Right cardiac atrium (tissue), 5 donors: ENCODE measurements around the gene LMOD3. TPM values are rescaled to one million over a fixed set of nuclear protein-coding genes. Genes with fewer than 3 reads are reported as not detected.

Experiments
- ATAC-seq, 2 donors: fragments of 200-7000 bp; cut with Tn5 transposase; one replicate each; pipeline versions ENCODE4 v1.8.0 to v1.9.1; 2020; ENCODE audit warnings: moderate library complexity in 2 of 2, mild to moderate bottlenecking in 1 of 2
- DNase-seq, 3 donors: peaks; one replicate each; pipeline ENCODE4 v3.0.0-alpha.2; 2020
- H3K27ac ChIP-seq: one replicate; pipeline ENCODE4 v1.5.1; 2013; ENCODE audit warnings: mild to moderate bottlenecking, low read length, control low read depth, moderate library complexity
- H3K27me3 ChIP-seq: one replicate; pipeline ENCODE4 v1.6.1; 2013; ENCODE audit not compliant: control insufficient read depth, insufficient read depth
- H3K4me1 ChIP-seq: one replicate; pipeline ENCODE4 v1.6.1; 2013; ENCODE audit warnings: low read length; ENCODE audit not compliant: control insufficient read depth, insufficient read depth
- H3K4me3 ChIP-seq: one replicate; pipeline ENCODE4 v1.5.1; 2013; ENCODE audit warnings: low read length, control low read depth
- H3K9me3 ChIP-seq: one replicate; pipeline ENCODE4 v1.6.1; 2013; ENCODE audit warnings: low read length; ENCODE audit not compliant: control insufficient read depth
- WGBS: extraction: QIAGEN DNeasy Blood & Tissue Kit; methylation state at CpG from one replicate; pipeline ENCODE4 v1.1.7; 2013; 5-methylcytosine and 5-hydroxymethylcytosine counted together
- intact Hi-C, 4 donors: fragments of 100-400 bp; cut with DNase I; formaldehyde crosslinking; loops; one replicate each; pipeline versions ENCODE4 v1.11.0 to v1.14.0; 2022 to 2023
- long read RNA-seq, 4 donors: library from polyadenylated mRNA; unstranded; transcript quantifications; one replicate each; pipeline ENCODE4 v2.0.0, GENCODE V29; 2020 to 2021
- polyA plus RNA-seq: library from polyadenylated mRNA; stranded (reverse); fragments of 200-250 nt; gene quantifications from one replicate; pipeline ENCODE4 v1.2.3, GENCODE V29; 2013
- total RNA-seq, 4 donors: library from RNA; stranded (reverse); fragmentation: NEBNext Ultra II Directional; extraction: Animal tissue kit (Norgen Biotek cat#: 25700); gene quantifications; one replicate each; pipeline ENCODE4 v1.2.1, GENCODE V29; 2021
- donor health status: healthy with polysubstance abuse.
- donor health status: DM: no; HTN: yes; CAD: no.
- donor health status: DM: no; HTN: no; CAD: no.
- donor health status: DM: no; HTN: yes; CAD: no; lungs with severe emphysema.
- donor health status: DM: yes; HTN: yes; CAD: no.

The LMOD3 gene
- 100 to 1,000 TPM in 1 of 4 donors, 10 to 100 TPM in 3; 44.1 to 127 (median 62.9) TPM for total RNA-seq
- polyA plus RNA-seq, result 64.0 TPM
- long read RNA-seq, donor 1, full-length matches to known transcripts, result 24 of 44 reads
- long read RNA-seq, donor 1, partial matches to known transcripts, result 13 of 44 reads
- long read RNA-seq, donor 1, other reads (novel, unspliced or antisense), result 7 of 44 reads
- long read RNA-seq, donor 2, full-length matches to known transcripts, result 18 of 20 reads
- long read RNA-seq, donor 2, partial matches to known transcripts, result 2 of 20 reads
- long read RNA-seq, donor 2, other reads (novel, unspliced or antisense), result 0 of 20 reads
- long read RNA-seq, donor 3, full-length matches to known transcripts, result 19 of 35 reads
- long read RNA-seq, donor 3, partial matches to known transcripts, result 16 of 35 reads
- long read RNA-seq, donor 3, other reads (novel, unspliced or antisense), result 0 of 35 reads
- long read RNA-seq, donor 4, full-length matches to known transcripts, result 29 of 42 reads
- long read RNA-seq, donor 4, partial matches to known transcripts, result 6 of 42 reads
- long read RNA-seq, donor 4, other reads (novel, unspliced or antisense), result 7 of 42 reads

GRCh38 chr3:69122403-69122802 lies at the start of gene LMOD3:
LMOD3 (minus strand) TSS chr3:69122595; CDS start chr3:69122386, 209 bp downstream.
- H3K4me1 ChIP-seq, result no peaks in the 10 kb centered on the region
- intact Hi-C loops, result no loop called here
- WGBS, result 47% methylated on average over 3 of the region's 3 CpGs
- H3K27me3 ChIP-seq, result no peaks in the 10 kb centered on the region
- no peak for DNase-seq
- peak within 1 kb of the TSS; percentile 96 for H3K27ac ChIP-seq
- H3K9me3 ChIP-seq, result no peaks in the 10 kb centered on the region
- peak within 1 kb of the TSS; percentile 56 for H3K4me3 ChIP-seq
- peak; percentile 71 to 78 for ATAC-seq

- DNase-seq (no peak), ATAC-seq (no peak)
- WGBS, result 98% methylated on average over 1 of the region's 1 CpG
- H3K9me3 ChIP-seq, result no peaks in the 10 kb centered on the region
- intact Hi-C loops, result no loop called here
- no peak overlapping the region for H3K27ac ChIP-seq
- no peaks in the 10 kb centered on the region for H3K4me1 ChIP-seq
- no peaks in the 10 kb centered on the region for H3K27me3 ChIP-seq
- H3K4me3 ChIP-seq, result no peak overlapping the region
Observed at GRCh38 chr3:69172058-69172457, 49.7 kb upstream of the LMOD3 start.

GRCh38 chr3:69166446-69166845 lies 44.1 kb upstream of the LMOD3 start:
- Histone ChIP-seq H3K27ac (no peak overlapping the region), H3K27me3 (no peaks in the 10 kb centered on the region), H3K9me3 (no peaks in the 10 kb centered on the region), H3K4me1 (no peaks in the 10 kb centered on the region), H3K4me3 (no peak overlapping the region)
- intact Hi-C loops, result loop anchor here in 2 of 4 donors (10.0 kb wide), 2 partner anchors 248 to 258 kb away; no protein-coding TSS in a partner anchor
- 89% methylated on average over 1 of the region's 1 CpG for WGBS
- DNase-seq, result no peak
- ATAC-seq, result no peak

GRCh38 chr3:69165744-69166143 lies 43.3 kb upstream of the LMOD3 start:
- ATAC-seq, result no peak
- DNase-seq, result no peak
- Histone ChIP-seq H3K4me3 (no peak overlapping the region), H3K27ac (no peak overlapping the region), H3K9me3 (no peaks in the 10 kb centered on the region), H3K4me1 (no peaks in the 10 kb centered on the region), H3K27me3 (no peaks in the 10 kb centered on the region)
- 97% methylated on average over 4 of the region's 4 CpGs for WGBS
- intact Hi-C loops, result loop anchor here in 2 of 4 donors (10.0 kb wide), 2 partner anchors 249 to 259 kb away; no protein-coding TSS in a partner anchor

GRCh38 chr3:69164296-69164695 lies 41.9 kb upstream of the LMOD3 start:
- intact Hi-C loops, result loop anchor here (5.0 to 10.0 kb wide), 8 partner anchors 133 to 508 kb away; no protein-coding TSS in a partner anchor
- DNase-seq (no peak), ATAC-seq (no peak)
- Histone ChIP-seq H3K4me1 (no peaks in the 10 kb centered on the region), H3K27me3 (no peaks in the 10 kb centered on the region), H3K4me3 (no peak overlapping the region), H3K27ac (no peak overlapping the region), H3K9me3 (no peaks in the 10 kb centered on the region)

GRCh38 chr3:69162308-69162980 lies 40.0 kb upstream of the LMOD3 start:
- no peaks in the 10 kb centered on the region for H3K27me3 ChIP-seq
- 97% methylated on average over 2 of the region's 2 CpGs for WGBS
- ATAC-seq, result no peak

GRCh38 chr3:69161587-69162307 lies 39.4 kb upstream of the LMOD3 start:
- Histone ChIP-seq H3K27me3 (no peaks in the 10 kb centered on the region), H3K4me1 (no peaks in the 10 kb centered on the region), H3K9me3 (no peaks in the 10 kb centered on the region), H3K27ac (no peak overlapping the region), H3K4me3 (no peak overlapping the region)
- intact Hi-C loops, result loop anchor here (2.0 to 10.0 kb wide), 9 partner anchors 136 to 511 kb away; no protein-coding TSS in a partner anchor
- 39% methylated on average over 5 of the region's 5 CpGs for WGBS
- DNase-seq, result no peak
- peak; percentile 66 to 69 for ATAC-seq

More at GRCh38 chr3:69162308-69162980, 40.0 kb upstream of the LMOD3 start:
- Histone ChIP-seq H3K27ac (no peak overlapping the region), H3K4me3 (no peak overlapping the region), H3K9me3 (no peaks in the 10 kb centered on the region), H3K4me1 (no peaks in the 10 kb centered on the region)
- no peak for DNase-seq
- intact Hi-C loops, result loop anchor here (2.0 to 10.0 kb wide), 9 partner anchors 135 to 510 kb away; no protein-coding TSS in a partner anchor

GRCh38 chr3:69160525-69160924 lies 38.1 kb upstream of the LMOD3 start:
- DNase-seq (no peak), ATAC-seq (no peak)
- H3K9me3 ChIP-seq, result no peaks in the 10 kb centered on the region
- no peak overlapping the region for H3K27ac ChIP-seq
- WGBS, result 76% methylated on average over 4 of the region's 4 CpGs
- no peaks in the 10 kb centered on the region for H3K27me3 ChIP-seq
- no peak overlapping the region for H3K4me3 ChIP-seq
- intact Hi-C loops, result loop anchor here (5.0 to 10.0 kb wide), 8 partner anchors 137 to 512 kb away; no protein-coding TSS in a partner anchor
- H3K4me1 ChIP-seq, result no peaks in the 10 kb centered on the region

- WGBS, result 85% methylated on average over 2 of the region's 2 CpGs
- H3K4me3 ChIP-seq, result no peak overlapping the region
- H3K4me1 ChIP-seq, result no peaks in the 10 kb centered on the region
- no peaks in the 10 kb centered on the region for H3K27me3 ChIP-seq
- intact Hi-C loops, result loop anchor here (5.0 to 10.0 kb wide), 8 partner anchors 137 to 512 kb away; no protein-coding TSS in a partner anchor
- no peaks in the 10 kb centered on the region for H3K9me3 ChIP-seq
- no peak overlapping the region for H3K27ac ChIP-seq
- no peak for DNase-seq
- no peak for ATAC-seq
Observed at GRCh38 chr3:69160107-69160506, 37.7 kb upstream of the LMOD3 start.

- Histone ChIP-seq H3K9me3 (no peaks in the 10 kb centered on the region), H3K27ac (no peak overlapping the region), H3K4me3 (no peak overlapping the region), H3K27me3 (no peaks in the 10 kb centered on the region), H3K4me1 (no peaks in the 10 kb centered on the region)
- intact Hi-C loops, result no loop called here
- 84% methylated on average over 3 of the region's 3 CpGs for WGBS
- ATAC-seq (no peak), DNase-seq (no peak)
Observed at GRCh38 chr3:69149586-69149985, 27.2 kb upstream of the LMOD3 start.
